HG02852 (cell line): ENCODE results near the gene CD2AP.
"Not testable (repeated sequence)": the region's sequence is repeated elsewhere in the genome, so short reads cannot be mapped to it uniquely, and the experiment has no call there.

ENCODE experiments used
- ATAC-seq: cut with Tn5 transposase; IDR thresholded peaks from one replicate; pipeline ENCODE4 v1.9.1; 2021; ENCODE audit warnings: mild to moderate bottlenecking, moderate library complexity; ENCODE audit not compliant: unreplicated experiment

Gene CD2AP

GRCh38 chr6:47477497-47478232, at the start of gene CD2AP:
Gene CD2AP, plus strand, starts transcription at chr6:47477789. Its CDS starts 456 bp downstream, at chr6:47478245.
- ATAC-seq = peak; percentile 82

- ATAC-seq = no peak
Measured at GRCh38 chr6:47428288-47428687, 49.3 kb upstream of the CD2AP start.

GRCh38 chr6:47428746-47429664, 48.6 kb upstream of the CD2AP start:
- no peak for ATAC-seq

- ATAC-seq = no peak
Measured at GRCh38 chr6:47434372-47435253, 43.0 kb upstream of the CD2AP start.

- ATAC-seq = no peak
Measured at GRCh38 chr6:47435254-47435612, 42.4 kb upstream of the CD2AP start.

GRCh38 chr6:47437592-47437991, 40.0 kb upstream of the CD2AP start:
- peak; percentile 65 for ATAC-seq

GRCh38 chr6:47438481-47439347, 38.9 kb upstream of the CD2AP start:
- peak; percentile 80 for ATAC-seq

- ATAC-seq = peak; percentile 41
Measured at GRCh38 chr6:47439348-47439668, 38.3 kb upstream of the CD2AP start.

GRCh38 chr6:47440719-47441118, 36.9 kb upstream of the CD2AP start:
- peak; percentile 41 for ATAC-seq

GRCh38 chr6:47444964-47445363, 32.6 kb upstream of the CD2AP start:
- ATAC-seq = not testable (repeated sequence)

GRCh38 chr6:47446669-47447330, 30.8 kb upstream of the CD2AP start:
- ATAC-seq = no peak

GRCh38 chr6:47447722-47448121, 29.9 kb upstream of the CD2AP start:
- ATAC-seq = no peak

- no peak for ATAC-seq
Measured at GRCh38 chr6:47451162-47451561, 26.4 kb upstream of the CD2AP start.

GRCh38 chr6:47452899-47453298, 24.7 kb upstream of the CD2AP start:
- no peak for ATAC-seq

GRCh38 chr6:47453372-47453936, 24.1 kb upstream of the CD2AP start:
- ATAC-seq = no peak

- ATAC-seq = no peak
Measured at GRCh38 chr6:47454713-47455396, 22.7 kb upstream of the CD2AP start.

- ATAC-seq = peak; percentile 87
Measured at GRCh38 chr6:47455533-47456209, 21.9 kb upstream of the CD2AP start.

- ATAC-seq = no peak
Measured at GRCh38 chr6:47456536-47456975, 21.0 kb upstream of the CD2AP start.
